GM10847 (cell line): ENCODE results near the gene NGDN.

ENCODE experiments used
- POLR2A ChIP-seq: IDR thresholded peaks from 2 replicates; pipeline ENCODE4 v1.6.1; 2011; ENCODE audit not compliant: insufficient read length; ENCODE audit errors: extremely low read depth

Gene NGDN

GRCh38 chr14:23449314-23449713, 20.2 kb upstream of the NGDN start:
- no peak for TF ChIP-seq POLR2A

- TF ChIP-seq POLR2A, result no peak
Observed at GRCh38 chr14:23450379-23450778, 19.1 kb upstream of the NGDN start.

- no peak for TF ChIP-seq POLR2A
Observed at GRCh38 chr14:23452237-23452636, 17.3 kb upstream of the NGDN start.

- no peak for TF ChIP-seq POLR2A
Observed at GRCh38 chr14:23454445-23454856, 15.1 kb upstream of the NGDN start.

GRCh38 chr14:23457587-23458445, 11.7 kb upstream of the NGDN start:
- TF ChIP-seq POLR2A, result no peak

- TF ChIP-seq POLR2A, result no peak
Observed at GRCh38 chr14:23460960-23461359, 8.5 kb upstream of the NGDN start.

GRCh38 chr14:23464700-23465099, 4.8 kb upstream of the NGDN start:
- TF ChIP-seq POLR2A, result no peak

- TF ChIP-seq POLR2A, result no peak
Observed at GRCh38 chr14:23465261-23465660, 4.2 kb upstream of the NGDN start.

- TF ChIP-seq POLR2A, result no peak
Observed at GRCh38 chr14:23468704-23469126, 788 bp upstream of the NGDN start.

- TF ChIP-seq POLR2A, result no peak
Observed at GRCh38 chr14:23469906-23470403, 452 bp downstream of the NGDN start.

- no peak for TF ChIP-seq POLR2A
Observed at GRCh38 chr14:23470947-23471346, 1.4 kb downstream of the NGDN start.

- TF ChIP-seq POLR2A, result no peak
Observed at GRCh38 chr14:23478109-23478759, 8.7 kb downstream of the NGDN start.

GRCh38 chr14:23481362-23481970, 12.0 kb downstream of the NGDN start:
- no peak for TF ChIP-seq POLR2A

GRCh38 chr14:23481979-23482822, 12.7 kb downstream of the NGDN start:
- no peak for TF ChIP-seq POLR2A

GRCh38 chr14:23482823-23483148, 13.3 kb downstream of the NGDN start:
- no peak for TF ChIP-seq POLR2A
